Neural crest cell (in vitro differentiated cells): Measurements from ENCODE around the gene NBEAL2. TPM values are rescaled to one million over a fixed set of nuclear protein-coding genes. Genes with fewer than 3 reads are reported as not detected.

Experiments
- DNase-seq: peaks from one replicate; pipeline ENCODE4 v3.0.0; 2021; ENCODE audit warnings: low read depth, mixed read lengths, low spot score
- H3K27ac Mint-ChIP-seq: one replicate; pipeline ENCODE4 v1.8.0; 2021; ENCODE audit warnings: mild to moderate bottlenecking, mixed read lengths; ENCODE audit not compliant: unreplicated experiment
- H3K27me3 Mint-ChIP-seq: 2 replicates; pipeline ENCODE4 v1.8.0; 2021; ENCODE audit warnings: low read depth, mild to moderate bottlenecking, mixed read lengths
- H3K36me3 Mint-ChIP-seq: 2 replicates; pipeline ENCODE4 v1.8.0; 2021; ENCODE audit warnings: low read depth, mild to moderate bottlenecking, mixed read lengths
- H3K4me1 Mint-ChIP-seq: 2 replicates; pipeline ENCODE4 v1.8.0; 2021; ENCODE audit warnings: mixed read lengths
- H3K4me3 Mint-ChIP-seq: one replicate; pipeline ENCODE4 v1.8.0; 2021; ENCODE audit warnings: mild to moderate bottlenecking, mixed read lengths
- H3K9me3 Mint-ChIP-seq: 2 replicates; pipeline ENCODE4 v1.8.0; 2021; ENCODE audit warnings: mixed read lengths
- total RNA-seq: library from RNA; stranded (reverse); gene quantifications from 2 replicates; pipeline ENCODE4 v1.2.1, GENCODE V29; 2021
- TF ChIP-seq, protein P1 (sequence below): fragments of 200-600 bp; sonication (generic); conservative IDR thresholded peaks from 2 replicates; pipeline ENCODE4 v1.5.0; 2021; ENCODE audit warnings: antibody characterized with exemption, mild to moderate bottlenecking

The NBEAL2 gene
- total RNA-seq, 1 donor from 2014 or later: 25.2 TPM

GRCh38 chr3:47047673-47048072, 68.2 kb downstream of the NBEAL2 start:
- H3K27me3 Mint-ChIP-seq: no peaks in the 10 kb centered on the region
- H3K27ac Mint-ChIP-seq: no peak overlapping the region

GRCh38 chr3:47054412-47054811, 74.9 kb downstream of the NBEAL2 start:
- H3K9me3 Mint-ChIP-seq: no peaks in the 10 kb centered on the region

More at GRCh38 chr3:47047673-47048072, 68.2 kb downstream of the NBEAL2 start:
- DNase-seq: no peak
- TF ChIP-seq, protein P1, sequence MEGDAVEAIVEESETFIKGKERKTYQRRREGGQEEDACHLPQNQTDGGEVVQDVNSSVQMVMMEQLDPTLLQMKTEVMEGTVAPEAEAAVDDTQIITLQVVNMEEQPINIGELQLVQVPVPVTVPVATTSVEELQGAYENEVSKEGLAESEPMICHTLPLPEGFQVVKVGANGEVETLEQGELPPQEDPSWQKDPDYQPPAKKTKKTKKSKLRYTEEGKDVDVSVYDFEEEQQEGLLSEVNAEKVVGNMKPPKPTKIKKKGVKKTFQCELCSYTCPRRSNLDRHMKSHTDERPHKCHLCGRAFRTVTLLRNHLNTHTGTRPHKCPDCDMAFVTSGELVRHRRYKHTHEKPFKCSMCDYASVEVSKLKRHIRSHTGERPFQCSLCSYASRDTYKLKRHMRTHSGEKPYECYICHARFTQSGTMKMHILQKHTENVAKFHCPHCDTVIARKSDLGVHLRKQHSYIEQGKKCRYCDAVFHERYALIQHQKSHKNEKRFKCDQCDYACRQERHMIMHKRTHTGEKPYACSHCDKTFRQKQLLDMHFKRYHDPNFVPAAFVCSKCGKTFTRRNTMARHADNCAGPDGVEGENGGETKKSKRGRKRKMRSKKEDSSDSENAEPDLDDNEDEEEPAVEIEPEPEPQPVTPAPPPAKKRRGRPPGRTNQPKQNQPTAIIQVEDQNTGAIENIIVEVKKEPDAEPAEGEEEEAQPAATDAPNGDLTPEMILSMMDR: no peak
- Mint-ChIP-seq H3K36me3 (peaks cover 2% of the 10 kb centered on the region), H3K4me1 (peaks cover 4% of the 10 kb centered on the region), H3K9me3 (no peaks in the 10 kb centered on the region), H3K4me3 (no peak overlapping the region)

DNA sequence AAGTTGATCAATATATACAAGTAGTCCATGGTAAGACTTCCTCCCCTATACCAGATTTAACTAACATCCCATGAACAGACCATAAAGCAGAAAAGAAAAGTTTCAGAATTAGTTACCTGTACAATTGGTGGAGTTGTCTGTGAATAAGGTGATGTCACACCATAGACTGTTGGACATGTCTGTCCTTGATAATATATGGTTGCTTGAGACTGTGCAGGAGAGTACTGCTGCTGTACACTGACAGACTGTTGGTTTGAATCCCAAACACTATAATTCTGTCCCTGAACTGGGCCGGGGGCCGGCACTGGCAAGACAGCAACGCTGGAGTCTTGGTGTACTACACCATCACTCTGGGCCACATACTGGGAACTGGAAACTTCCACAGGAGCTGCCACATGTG, 77.2 kb downstream of the NBEAL2 start:
- Mint-ChIP-seq H3K27ac (no peak overlapping the region), H3K4me3 (no peak overlapping the region), H3K36me3 (peaks cover 10% of the 10 kb centered on the region), H3K9me3 (no peaks in the 10 kb centered on the region), H3K27me3 (no peaks in the 10 kb centered on the region), H3K4me1 (no peaks in the 10 kb centered on the region)
- DNase-seq: no peak
- TF ChIP-seq, protein P1: no peak

More at GRCh38 chr3:47054412-47054811, 74.9 kb downstream of the NBEAL2 start:
- Mint-ChIP-seq H3K4me1 (no peaks in the 10 kb centered on the region), H3K36me3 (peaks cover 6% of the 10 kb centered on the region), H3K27ac (no peak overlapping the region), H3K4me3 (no peak overlapping the region), H3K27me3 (no peaks in the 10 kb centered on the region)
- TF ChIP-seq, protein P1: no peak
- DNase-seq: no peak

- Mint-ChIP-seq H3K27me3 (no peaks in the 10 kb centered on the region), H3K4me3 (no peak overlapping the region), H3K36me3 (peaks cover 10% of the 10 kb centered on the region), H3K4me1 (no peaks in the 10 kb centered on the region), H3K27ac (no peak overlapping the region), H3K9me3 (no peaks in the 10 kb centered on the region)
- DNase-seq: no peak
- TF ChIP-seq, protein P1: no peak
Measured at GRCh38 chr3:47057212-47057671, 77.8 kb downstream of the NBEAL2 start.

Other genes starting within 250 kb of the NBEAL2 start
- gene MYL3, start 116.2 kb upstream of the NBEAL2 start, total RNA-seq: not detected in 2 replicates
- 0.14 and 0.34 TPM in 2 replicates for gene PTH1R, start 101.9 kb upstream of the NBEAL2 start, total RNA-seq
- 53.2 and 54.3 TPM in 2 replicates for gene CCDC12, start 2.9 kb upstream of the NBEAL2 start, total RNA-seq
- 52.7 and 56.1 TPM in 2 replicates for gene SETD2, start 184.4 kb downstream of the NBEAL2 start, total RNA-seq